Tibial nerve (tissue), 3 donors: ENCODE data around the gene XPNPEP1.

Experiments used
- CTCF ChIP-seq, 5 experiments: fragments of 200-600 bp in 3 of 5; fragments of 450-650 bp in 2 of 5; sonication (generic) in 3 of 5; IDR thresholded peaks; one replicate each; pipeline ENCODE4 v1.5.1; 2016 to 2019; ENCODE audit warnings: antibody characterized with exemption in 5 of 5, mild to moderate bottlenecking in 3 of 5, moderate library complexity in 2 of 5
- POLR2A ChIP-seq, 2 donors: fragments of 450-650 bp; IDR thresholded peaks; one replicate each; pipeline ENCODE4 v1.6.1; 2017; ENCODE audit warnings: antibody characterized with exemption in 2 of 2, mild to moderate bottlenecking in 2 of 2, moderate library complexity in 2 of 2

GRCh38 chr10:109961174-109962001, 38.1 kb upstream of the XPNPEP1 start:
- TF ChIP-seq CTCF (IDR thresholded peaks at IDR 0.05) (no peak), POLR2A (IDR thresholded peaks at IDR 0.05) (no peak)
